GM21381 (cell line): Measurements from ENCODE around the gene FANCM.

Source experiments
- ATAC-seq: cut with Tn5 transposase; IDR thresholded peaks from one replicate; pipeline ENCODE4 v1.9.1; 2021; ENCODE audit warnings: mild to moderate bottlenecking, moderate library complexity; ENCODE audit not compliant: unreplicated experiment

FANCM gene

DNA sequence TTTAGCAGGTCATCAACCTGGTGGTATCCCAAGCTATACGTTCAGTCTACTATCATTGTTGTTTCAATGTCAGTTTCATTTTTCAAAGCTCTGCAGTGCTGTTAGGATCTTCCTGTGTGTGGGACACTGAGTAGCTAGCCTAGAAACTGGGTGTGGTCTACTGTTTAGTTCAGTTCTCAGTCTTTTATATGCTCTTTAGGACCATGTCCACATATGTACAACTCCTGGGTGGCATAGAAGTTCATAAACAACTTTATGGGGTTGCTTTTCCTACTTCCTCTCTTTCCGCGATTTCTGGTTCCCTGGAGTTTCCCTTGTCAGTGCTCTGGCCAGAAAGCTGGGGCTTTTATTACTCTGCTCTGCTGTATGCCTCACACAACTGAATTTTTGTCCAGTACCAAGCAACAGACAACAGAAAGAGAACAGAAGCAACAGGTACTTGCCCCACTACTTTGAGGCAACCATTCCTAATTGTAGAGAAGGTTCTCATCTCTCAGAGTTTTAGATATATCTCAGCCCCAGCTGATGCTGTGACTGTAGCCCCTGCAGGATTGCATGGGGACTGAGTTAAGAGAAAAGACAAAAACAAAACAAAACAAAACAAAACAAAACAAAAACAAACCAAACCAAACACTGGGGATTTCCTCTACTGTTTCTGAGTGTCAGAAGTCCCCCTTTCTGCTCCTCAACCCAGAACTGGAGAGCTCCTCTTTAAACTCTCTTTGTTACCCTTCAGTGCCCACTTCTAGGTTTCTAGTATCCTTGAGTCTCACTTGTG lies 86.9 kb downstream of the FANCM start:
- ATAC-seq: peak; percentile 53

DNA sequence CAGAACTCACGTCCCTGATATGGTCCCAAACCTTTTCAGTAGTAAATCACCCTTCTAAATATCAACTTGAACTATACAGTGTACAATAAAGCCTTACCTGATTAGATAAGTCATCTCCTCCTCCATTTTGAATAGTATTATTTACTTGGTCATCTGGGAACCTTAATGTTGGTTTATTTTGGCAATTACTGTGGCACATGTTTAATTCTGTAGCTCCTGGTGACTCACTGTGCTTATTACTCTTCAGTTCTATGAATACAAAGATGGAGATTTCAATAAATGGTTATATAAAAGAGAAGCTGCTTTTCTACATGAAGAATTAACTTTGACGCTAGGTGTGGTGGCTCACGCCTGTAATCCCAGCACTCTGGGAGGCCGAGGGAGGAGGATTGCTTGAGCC lies 91.8 kb downstream of the FANCM start:
- no peak for ATAC-seq

DNA sequence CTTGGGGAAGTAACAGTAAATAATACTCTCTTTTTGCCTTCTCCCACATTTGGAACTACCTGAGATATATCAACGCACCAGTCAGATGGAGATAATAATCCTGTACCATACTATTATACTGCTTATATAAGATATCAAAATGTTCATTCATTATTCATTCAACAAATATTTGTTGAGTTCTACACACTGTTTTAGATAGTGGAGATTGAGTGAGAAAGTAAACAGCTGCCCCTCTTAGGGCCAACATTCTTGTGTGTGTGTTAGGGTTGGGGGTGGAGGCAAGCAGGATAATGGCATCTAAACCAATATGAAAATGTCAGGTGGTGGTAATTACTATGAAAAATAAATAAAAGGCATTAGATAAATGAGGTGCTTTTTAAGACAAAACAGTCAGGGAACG lies 103.3 kb downstream of the FANCM start:
- ATAC-seq: no peak

DNA sequence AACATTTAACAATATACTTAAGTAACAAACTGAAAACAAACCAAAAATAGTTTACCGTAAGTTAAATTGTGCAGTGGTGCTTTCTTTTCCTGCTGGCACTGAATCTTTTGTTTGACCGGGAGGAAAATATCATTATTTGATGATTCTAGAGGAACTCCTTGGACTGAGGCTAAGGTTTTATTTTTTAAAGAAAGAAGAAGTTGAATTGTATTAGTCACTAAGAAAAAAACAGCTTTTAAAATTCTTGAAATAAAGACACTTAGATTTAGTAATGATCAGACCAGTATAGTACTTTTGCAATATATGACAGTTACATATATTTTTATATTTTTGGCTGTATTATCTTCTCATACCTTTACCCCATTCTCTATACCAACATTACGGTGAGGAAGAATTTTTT lies 107.0 kb downstream of the FANCM start:
- no peak for ATAC-seq

DNA sequence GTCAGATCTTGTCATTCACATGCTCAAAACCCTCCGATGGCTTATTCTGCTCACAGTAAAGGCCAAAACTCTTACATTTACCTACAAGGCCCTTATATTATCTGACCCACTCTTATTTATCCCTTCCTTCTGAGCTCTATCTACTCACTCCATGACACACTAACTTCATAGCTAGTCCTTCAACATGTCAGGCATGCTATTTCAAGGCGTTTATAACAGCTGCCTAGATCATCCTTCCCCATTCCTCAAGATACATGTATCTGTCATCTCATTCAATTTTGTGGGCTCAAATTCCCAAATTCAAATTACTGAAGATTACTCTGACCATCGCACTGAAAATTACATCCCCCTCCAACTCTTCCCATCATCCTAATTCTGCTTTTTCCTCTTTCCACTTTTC lies 110.4 kb downstream of the FANCM start:
- ATAC-seq: no peak

DNA sequence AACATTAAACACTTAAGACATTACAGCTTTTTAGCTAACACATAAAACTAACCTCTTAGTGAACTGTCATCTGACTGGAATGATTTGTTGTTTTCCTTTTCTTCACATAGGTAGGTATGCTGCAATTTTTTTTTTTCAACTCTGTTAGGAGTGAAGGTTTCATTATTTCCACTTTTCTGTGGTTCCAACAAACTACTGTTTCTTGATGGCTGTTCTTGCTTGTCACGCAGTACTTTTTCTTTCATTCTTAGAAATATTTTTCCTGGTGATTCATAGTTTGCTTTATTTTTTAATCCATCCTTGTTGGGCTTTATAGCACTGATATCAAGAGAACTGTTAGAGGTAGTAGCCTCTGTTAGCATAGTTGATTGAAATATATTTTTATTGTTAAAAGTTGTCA lies 111.0 kb downstream of the FANCM start:
- ATAC-seq: no peak

DNA sequence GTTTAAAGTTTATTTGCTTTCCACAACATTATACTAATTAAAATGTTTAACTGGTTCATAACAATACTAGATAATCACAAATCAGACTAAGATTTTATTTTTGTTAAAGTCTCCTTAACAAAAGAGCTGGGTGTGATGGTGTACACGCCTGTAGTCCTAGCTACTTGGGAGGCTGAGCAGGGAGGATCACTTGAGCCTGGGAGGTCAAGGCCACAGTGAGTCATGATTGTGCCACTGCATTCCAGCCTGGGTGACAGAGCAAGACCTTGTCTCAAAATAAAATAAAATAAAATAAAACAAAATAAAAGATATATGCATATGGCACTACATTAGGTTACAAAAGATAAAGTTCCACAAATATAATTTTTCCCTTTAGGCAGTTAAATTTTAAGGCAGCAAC lies 111.7 kb downstream of the FANCM start:
- no peak for ATAC-seq

DNA sequence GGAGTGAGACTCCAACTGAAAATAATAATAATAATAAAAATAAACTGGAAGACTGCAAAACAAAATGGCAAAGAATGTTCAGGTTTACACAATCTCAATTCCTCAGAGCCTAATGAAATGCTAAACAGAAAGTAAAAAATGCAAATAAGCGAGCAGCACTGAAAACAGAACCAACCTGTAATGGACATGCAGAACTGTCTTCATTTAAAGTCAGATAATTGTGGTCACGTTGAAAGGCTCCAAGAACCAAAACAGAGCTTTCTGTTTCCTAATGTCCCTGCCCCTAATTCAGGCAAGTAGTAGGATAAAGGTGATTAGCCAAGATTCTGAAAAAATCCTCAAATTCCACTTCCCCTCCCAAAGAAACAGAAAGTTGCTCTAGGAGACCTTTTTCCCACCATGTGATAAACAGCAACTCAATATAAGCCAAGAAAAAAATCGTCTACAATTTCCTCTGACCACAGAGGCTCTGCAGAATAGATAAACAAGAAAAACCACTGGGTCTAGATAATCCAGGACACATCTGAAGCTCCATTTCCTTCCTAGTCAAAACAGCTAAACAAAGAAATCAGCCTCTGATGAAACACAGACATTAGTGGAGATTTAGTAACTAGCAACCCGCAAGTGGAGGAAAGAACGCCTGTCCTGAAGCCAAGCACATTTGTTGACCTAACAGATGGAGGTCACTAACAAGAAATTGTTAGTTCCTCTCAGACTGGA lies 114.3 kb downstream of the FANCM start:
- ATAC-seq: peak; percentile 30
